BE2C (cell line): Measurements from ENCODE around the gene ZNF138.

ENCODE experiments used
- DNase-seq: peaks from one replicate; pipeline ENCODE4 v3.0.0-alpha.2; 2020
- H3K27me3 ChIP-seq: fragments of 250-450 bp; sonication (Bioruptor Pico); 2 replicates; pipeline ENCODE4 v1.5.1; 2020; ENCODE audit warnings: mild to moderate bottlenecking
- H3K36me3 ChIP-seq: fragments of 250-450 bp; sonication (Bioruptor Pico); 2 replicates; pipeline ENCODE4 v1.5.1; 2020; ENCODE audit warnings: mild to moderate bottlenecking
- H3K4me1 ChIP-seq: fragments of 250-450 bp; sonication (Bioruptor Pico); 2 replicates; pipeline ENCODE4 v1.5.1; 2020
- H3K4me3 ChIP-seq: 2 replicates; pipeline ENCODE4 v1.5.1; 2011; ENCODE audit warnings: low read depth, low read length
- H3K9me3 ChIP-seq: fragments of 250-450 bp; sonication (Bioruptor Pico); 2 replicates; pipeline ENCODE4 v1.5.1; 2020
- TF ChIP-seq, protein P1 (sequence below): IDR thresholded peaks from 2 replicates; pipeline ENCODE4 v1.5.1; 2012; ENCODE audit warnings: mild to moderate bottlenecking, low read depth, low read length

ZNF138 gene

GRCh38 chr7:64872351-64873154, 78.3 kb downstream of the ZNF138 start:
- TF ChIP-seq, protein P1, sequence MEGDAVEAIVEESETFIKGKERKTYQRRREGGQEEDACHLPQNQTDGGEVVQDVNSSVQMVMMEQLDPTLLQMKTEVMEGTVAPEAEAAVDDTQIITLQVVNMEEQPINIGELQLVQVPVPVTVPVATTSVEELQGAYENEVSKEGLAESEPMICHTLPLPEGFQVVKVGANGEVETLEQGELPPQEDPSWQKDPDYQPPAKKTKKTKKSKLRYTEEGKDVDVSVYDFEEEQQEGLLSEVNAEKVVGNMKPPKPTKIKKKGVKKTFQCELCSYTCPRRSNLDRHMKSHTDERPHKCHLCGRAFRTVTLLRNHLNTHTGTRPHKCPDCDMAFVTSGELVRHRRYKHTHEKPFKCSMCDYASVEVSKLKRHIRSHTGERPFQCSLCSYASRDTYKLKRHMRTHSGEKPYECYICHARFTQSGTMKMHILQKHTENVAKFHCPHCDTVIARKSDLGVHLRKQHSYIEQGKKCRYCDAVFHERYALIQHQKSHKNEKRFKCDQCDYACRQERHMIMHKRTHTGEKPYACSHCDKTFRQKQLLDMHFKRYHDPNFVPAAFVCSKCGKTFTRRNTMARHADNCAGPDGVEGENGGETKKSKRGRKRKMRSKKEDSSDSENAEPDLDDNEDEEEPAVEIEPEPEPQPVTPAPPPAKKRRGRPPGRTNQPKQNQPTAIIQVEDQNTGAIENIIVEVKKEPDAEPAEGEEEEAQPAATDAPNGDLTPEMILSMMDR, result no peak

GRCh38 chr7:64873155-64873500, 78.9 kb downstream of the ZNF138 start:
- no peaks in the 10 kb centered on the region; the same call in 1 of the 2 replicates for H3K9me3 ChIP-seq
- DNase-seq, result no peak
- no peak overlapping the region for H3K4me3 ChIP-seq
- no peaks in the 10 kb centered on the region for H3K4me1 ChIP-seq
- TF ChIP-seq, protein P1, result no peak
- no peaks in the 10 kb centered on the region for H3K27me3 ChIP-seq
- no peaks in the 10 kb centered on the region for H3K36me3 ChIP-seq

More at GRCh38 chr7:64872351-64873154, 78.3 kb downstream of the ZNF138 start:
- H3K9me3 ChIP-seq, result no peaks in the 10 kb centered on the region; the same call in 1 of the 2 replicates
- H3K36me3 ChIP-seq, result no peaks in the 10 kb centered on the region
- DNase-seq, result no peak
- H3K27me3 ChIP-seq, result no peaks in the 10 kb centered on the region
- no peak overlapping the region for H3K4me3 ChIP-seq
- no peaks in the 10 kb centered on the region for H3K4me1 ChIP-seq

- H3K27me3 ChIP-seq, result no peaks in the 10 kb centered on the region
Measured at GRCh38 chr7:64873517-64873916, 79.3 kb downstream of the ZNF138 start.

GRCh38 chr7:64874114-64874513, 79.9 kb downstream of the ZNF138 start:
- H3K36me3 ChIP-seq, result no peaks in the 10 kb centered on the region
- H3K4me3 ChIP-seq, result no peak overlapping the region
- TF ChIP-seq, protein P1, result no peak
- no peaks in the 10 kb centered on the region; the same call in 1 of the 2 replicates for H3K9me3 ChIP-seq
- no peaks in the 10 kb centered on the region for H3K27me3 ChIP-seq
- no peak for DNase-seq
- no peaks in the 10 kb centered on the region for H3K4me1 ChIP-seq

More at GRCh38 chr7:64873517-64873916, 79.3 kb downstream of the ZNF138 start:
- DNase-seq, result no peak
- TF ChIP-seq, protein P1, result no peak
- H3K36me3 ChIP-seq, result no peaks in the 10 kb centered on the region
- no peak overlapping the region for H3K4me3 ChIP-seq
- H3K9me3 ChIP-seq, result no peaks in the 10 kb centered on the region; the same call in 1 of the 2 replicates
- H3K4me1 ChIP-seq, result no peaks in the 10 kb centered on the region

DNA sequence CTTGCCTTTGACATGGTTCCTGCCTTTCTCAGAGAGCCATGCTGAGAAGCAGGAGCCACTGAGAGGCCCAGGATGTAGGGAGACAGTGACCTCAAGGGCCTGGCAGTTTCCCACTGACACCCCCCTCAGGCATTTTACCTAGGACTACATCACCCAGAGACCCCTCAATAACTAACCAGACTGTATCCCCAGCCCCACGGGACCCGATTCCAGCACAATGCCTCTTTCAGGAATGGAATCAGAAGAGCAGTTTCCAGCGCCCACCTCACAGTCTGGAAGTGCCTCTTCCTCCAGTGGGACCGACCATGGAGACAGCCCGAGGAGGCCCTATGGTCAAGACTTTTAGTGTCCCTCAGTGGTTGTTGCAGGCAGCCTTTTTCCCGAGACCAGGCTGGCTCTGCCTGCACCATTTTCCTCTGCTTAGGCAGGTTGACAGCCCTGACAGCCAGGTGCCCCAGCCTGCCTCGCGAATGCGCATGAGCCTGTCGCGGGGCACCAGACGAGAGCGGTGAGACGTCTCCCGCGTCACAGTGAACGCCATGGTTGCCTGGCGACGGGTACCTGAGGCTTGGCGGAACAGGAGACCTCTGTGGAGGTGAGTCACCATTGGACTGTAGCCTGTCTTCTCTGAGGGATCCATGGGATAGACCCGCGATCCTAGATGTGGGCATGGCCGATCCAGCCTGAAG, 80.5 kb downstream of the ZNF138 start:
- Histone ChIP-seq H3K27me3 (no peaks in the 10 kb centered on the region), H3K4me3 (no peak overlapping the region), H3K36me3 (no peaks in the 10 kb centered on the region), H3K9me3 (no peaks in the 10 kb centered on the region; the same call in 1 of the 2 replicates), H3K4me1 (no peaks in the 10 kb centered on the region)
- TF ChIP-seq, protein P1, result no peak
- DNase-seq, result no peak

- H3K4me3 ChIP-seq, result no peak overlapping the region
- H3K9me3 ChIP-seq, result no peaks in the 10 kb centered on the region; the same call in 1 of the 2 replicates
- no peaks in the 10 kb centered on the region for H3K36me3 ChIP-seq
- H3K27me3 ChIP-seq, result no peaks in the 10 kb centered on the region
- DNase-seq, result no peak
- TF ChIP-seq, protein P1, result no peak
- H3K4me1 ChIP-seq, result no peaks in the 10 kb centered on the region
Measured at GRCh38 chr7:64875258-64875657, 81.0 kb downstream of the ZNF138 start.
